Hypothalamus (tissue), 51 donors: ENCODE data around the gene NOB1.
A peak's percentile ranks its signal among the peaks of the same experiment; 100 is the strongest.
"Not testable (repeated sequence)": the region's sequence is repeated elsewhere in the genome, so short reads cannot be mapped to it uniquely, and the experiment has no call there.

Experiments
- DNase-seq, 51 donors: peaks; one replicate each; lab custom pipeline; 2025; lab: John Stamatoyannopoulos, UW

The NOB1 gene

DNA sequence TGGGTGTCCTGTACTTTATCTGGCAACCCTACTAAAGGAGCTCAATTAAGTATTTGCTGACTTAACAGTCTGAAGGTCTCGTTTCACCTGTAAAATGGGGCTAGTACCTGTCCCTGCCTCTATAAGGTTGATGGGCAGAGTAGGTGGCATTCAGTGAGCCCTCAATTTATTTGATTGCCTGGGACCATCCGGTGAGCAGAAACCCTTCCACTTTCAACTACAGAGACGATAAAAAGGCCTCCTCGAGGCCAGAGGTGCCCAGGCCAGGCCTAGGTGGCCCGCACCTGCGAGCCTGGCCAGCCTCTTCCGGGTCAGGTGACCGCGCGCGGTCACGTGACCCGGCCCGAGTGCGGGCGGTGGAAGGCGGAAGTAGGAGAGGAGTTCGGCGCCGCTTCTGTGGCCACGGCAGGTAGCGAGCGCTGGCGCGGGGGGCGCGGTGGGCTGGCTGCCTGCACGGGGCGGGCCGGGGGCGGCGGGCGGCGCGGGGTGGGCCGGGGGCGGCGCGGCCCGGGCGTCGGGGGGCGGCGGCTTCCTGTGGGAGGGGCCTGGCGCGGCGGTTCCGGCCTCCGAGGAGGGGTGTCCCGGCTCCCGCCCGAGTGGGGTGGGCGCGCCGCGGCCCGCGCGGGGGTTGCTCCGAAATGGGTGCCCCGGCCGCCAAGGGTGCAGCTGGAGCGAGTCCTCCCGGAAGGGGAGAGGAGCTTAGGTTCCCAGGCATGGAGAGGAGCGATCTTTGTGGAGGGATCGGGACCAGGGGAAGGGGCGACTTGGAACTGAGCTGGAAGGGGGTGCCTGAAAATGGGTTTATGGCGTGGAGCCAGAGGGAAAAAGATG, 7.5 kb upstream of the NOB1 start, which contains the start of gene WWP2:
Gene WWP2 (plus strand): TSS at position 350 of the 831 bp plus-strand sequence. CDS start 24,679 bp downstream, outside the sequence.
- peak in 50 of 51 donors; percentile 34 to 91 (median 75) for DNase-seq

GRCh38 chr16:69757375-69757774, 2.6 kb upstream of the NOB1 start:
- DNase-seq = not testable (repeated sequence)

DNA sequence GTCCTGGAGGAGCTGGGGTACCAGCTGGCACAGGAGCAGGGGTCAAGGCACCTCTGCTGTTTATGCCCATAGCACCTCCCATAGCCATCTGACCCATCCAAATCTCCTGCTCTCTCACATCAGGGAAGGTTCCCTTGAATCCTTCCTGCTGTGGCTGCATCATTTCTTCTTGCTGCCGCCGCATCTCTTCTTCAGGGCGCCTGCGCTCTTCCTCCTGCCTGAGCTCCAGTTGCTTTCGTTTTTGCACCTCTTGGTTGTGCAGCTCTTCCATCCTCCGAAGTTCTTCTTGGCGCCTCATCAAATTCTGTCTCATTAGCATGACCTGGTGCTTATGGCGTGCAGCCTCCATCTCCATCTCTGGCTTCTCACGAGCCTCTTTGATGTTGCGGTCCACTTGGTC, 2.0 kb upstream of the NOB1 start:
- no peak for DNase-seq

- no peak for DNase-seq
These were observed 620 bp downstream of the NOB1 start for GRCh38 chr16:69754143-69754468.

GRCh38 chr16:69748694-69749345, 5.9 kb downstream of the NOB1 start:
- no peak for DNase-seq

- DNase-seq = no peak
These were observed 7.6 kb downstream of the NOB1 start for GRCh38 chr16:69747115-69747514.

GRCh38 chr16:69745959-69746358, 8.8 kb downstream of the NOB1 start:
- no peak for DNase-seq

- DNase-seq = no peak
These were observed 9.5 kb downstream of the NOB1 start for GRCh38 chr16:69745232-69745612.

DNA sequence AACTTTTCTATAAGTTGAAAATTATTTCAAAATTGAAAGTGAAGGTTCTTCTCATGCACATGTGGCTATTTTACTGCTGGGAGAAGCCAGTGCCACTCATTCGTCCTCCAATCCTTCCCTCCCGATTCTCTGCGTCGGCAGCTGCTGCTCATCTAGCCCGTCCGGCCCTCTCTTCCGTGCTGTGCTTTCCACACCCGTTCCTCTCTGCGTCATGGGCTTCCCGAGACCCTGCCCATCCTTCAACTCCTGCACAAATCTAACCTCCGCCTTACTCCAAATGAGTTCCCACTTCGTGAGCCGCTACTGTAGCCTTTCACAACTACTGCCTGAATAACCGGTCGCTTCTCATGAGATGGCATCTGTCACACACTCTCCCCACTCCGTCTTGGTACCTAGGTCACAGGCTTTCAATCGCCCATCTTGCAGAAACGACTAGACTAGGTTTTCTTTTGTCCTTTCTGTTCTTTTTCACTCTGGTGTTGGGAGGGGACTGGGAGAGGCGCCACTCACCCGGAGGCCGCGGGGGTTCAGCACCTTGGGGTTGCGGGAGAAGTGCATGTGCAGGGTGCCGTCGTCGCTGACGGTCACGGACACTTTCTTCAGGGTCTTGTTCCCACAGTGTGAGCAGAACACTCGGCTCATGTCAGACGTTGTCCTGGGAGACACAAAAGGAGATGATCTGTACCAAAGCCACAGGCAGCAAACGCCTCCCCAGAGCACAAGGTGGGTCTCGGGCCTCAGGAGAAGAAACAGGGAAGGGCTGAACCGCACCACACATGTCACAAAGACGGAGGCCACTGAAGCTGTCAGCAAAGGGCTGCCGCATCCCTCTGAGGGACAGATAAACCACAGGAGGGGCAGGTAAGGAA, 10.1 kb downstream of the NOB1 start:
- DNase-seq = no peak

- DNase-seq = peak in 28 of 51 donors; percentile 2 to 49 (median 24)
These were observed 12.5 kb downstream of the NOB1 start for GRCh38 chr16:69741951-69742904.

- DNase-seq = peak in 1 of 51 donors; percentile 27
These were observed 13.2 kb downstream of the NOB1 start for GRCh38 chr16:69741519-69741918.

DNA sequence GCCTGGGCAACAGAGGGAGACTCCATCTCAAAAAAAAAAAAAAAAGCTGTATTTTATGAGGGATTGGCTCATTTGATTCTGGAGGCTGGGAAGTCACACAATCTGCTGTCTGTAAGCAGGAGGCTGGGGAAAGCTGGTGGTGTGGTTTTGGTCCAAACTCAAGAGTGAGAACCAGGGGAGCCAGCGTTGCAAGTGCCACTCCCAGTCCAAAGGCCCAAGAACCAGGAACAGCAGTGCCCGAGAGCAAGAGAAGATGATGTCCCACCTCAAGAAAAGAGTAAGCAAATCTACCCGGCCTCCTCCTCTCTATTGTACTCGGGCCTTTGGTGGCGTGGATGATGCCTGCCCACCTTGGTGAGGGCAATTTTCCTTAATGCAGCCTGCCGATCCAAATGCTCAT, 22.6 kb downstream of the NOB1 start:
- DNase-seq = no peak

GRCh38 chr16:69731280-69731679, 23.4 kb downstream of the NOB1 start:
- DNase-seq = not testable (repeated sequence)

- DNase-seq = not testable (repeated sequence)
These were observed 25.7 kb downstream of the NOB1 start for GRCh38 chr16:69729030-69729429.

- peak in 35 of 51 donors; percentile 7 to 82 (median 50) for DNase-seq
These were observed 26.8 kb downstream of the NOB1 start for GRCh38 chr16:69727916-69728270.

DNA sequence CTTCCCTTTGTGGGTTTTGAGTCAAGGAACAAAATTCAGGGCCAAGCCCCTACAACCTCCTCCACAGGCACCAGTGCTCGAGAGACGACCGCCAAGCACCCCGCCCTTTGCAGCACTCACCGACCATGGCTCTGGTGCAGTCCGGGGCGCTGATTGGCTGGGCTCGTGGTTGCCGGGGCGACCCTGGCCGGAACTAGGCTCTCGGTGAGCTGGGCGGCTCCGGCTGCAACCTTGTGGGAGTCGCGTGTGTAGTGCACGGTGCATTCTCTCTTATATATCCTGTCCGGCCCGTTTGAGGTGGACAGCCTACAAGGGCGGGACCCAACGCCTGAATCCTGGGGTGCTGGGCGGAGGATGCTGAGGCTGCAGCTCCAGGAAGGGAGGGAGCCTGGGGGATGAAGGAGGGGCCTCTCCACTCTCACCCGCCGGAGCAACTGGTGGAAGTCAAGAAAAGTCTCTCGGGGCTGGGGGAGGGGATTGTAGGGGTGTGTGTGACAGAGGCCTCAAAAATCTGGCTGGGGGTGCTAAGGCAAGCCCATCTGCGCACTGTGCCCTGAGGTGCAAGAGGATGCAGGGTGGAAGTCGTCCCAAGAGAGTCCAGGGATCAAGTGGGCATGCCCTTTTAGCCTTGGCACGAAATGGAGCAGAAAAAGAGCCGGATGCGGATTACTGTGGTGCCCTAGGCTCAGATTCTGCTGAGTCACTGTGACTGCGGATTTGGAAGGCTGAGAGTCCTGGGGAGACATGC, 28.2 kb downstream of the NOB1 start, which contains the start of gene NQO1:
Gene NQO1 (minus strand): TSS at position 248 of the 748 bp plus-strand sequence. CDS start 121 bp downstream, at position 127.
- DNase-seq = peak; percentile 34 to 94 (median 83)

- DNase-seq = no peak
These were observed 29.0 kb downstream of the NOB1 start for GRCh38 chr16:69725480-69726312.

DNA sequence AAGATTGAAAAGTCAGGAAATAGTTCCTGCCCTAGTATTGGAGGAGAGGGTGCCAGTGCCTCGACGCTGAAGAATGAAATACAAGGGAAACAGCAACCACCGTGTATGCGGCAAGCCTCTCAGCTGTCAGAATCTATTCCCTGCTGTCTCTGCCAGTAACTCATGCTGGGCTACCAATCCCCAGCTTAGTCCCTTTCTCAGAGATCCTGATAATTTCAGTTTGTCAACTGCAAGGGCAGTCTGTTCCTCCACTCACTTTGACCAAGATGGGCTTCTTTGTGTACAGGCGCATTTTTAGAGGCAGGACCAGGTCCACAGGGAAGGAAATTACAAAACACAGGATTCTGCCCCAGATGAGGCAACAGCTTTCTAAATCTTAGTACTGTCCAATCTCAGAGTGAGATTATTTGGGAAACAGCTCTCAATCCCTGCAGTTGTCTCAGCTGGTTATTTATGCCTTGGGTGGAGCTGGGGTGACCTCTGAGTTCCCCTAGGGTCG, 29.7 kb downstream of the NOB1 start:
- peak in 1 of 51 donors; percentile 18 for DNase-seq
